ENCODE data around the gene CCSER2. TPM values are rescaled to one million over a fixed set of nuclear protein-coding genes. Genes with fewer than 3 reads are reported as not detected.
"Not testable (repeated sequence)": the region's sequence is repeated elsewhere in the genome, so short reads cannot be mapped to it uniquely, and the experiment has no call there.

The CCSER2 gene
- polyA plus RNA-seq, 1 donor = 54.6 TPM

DNA sequence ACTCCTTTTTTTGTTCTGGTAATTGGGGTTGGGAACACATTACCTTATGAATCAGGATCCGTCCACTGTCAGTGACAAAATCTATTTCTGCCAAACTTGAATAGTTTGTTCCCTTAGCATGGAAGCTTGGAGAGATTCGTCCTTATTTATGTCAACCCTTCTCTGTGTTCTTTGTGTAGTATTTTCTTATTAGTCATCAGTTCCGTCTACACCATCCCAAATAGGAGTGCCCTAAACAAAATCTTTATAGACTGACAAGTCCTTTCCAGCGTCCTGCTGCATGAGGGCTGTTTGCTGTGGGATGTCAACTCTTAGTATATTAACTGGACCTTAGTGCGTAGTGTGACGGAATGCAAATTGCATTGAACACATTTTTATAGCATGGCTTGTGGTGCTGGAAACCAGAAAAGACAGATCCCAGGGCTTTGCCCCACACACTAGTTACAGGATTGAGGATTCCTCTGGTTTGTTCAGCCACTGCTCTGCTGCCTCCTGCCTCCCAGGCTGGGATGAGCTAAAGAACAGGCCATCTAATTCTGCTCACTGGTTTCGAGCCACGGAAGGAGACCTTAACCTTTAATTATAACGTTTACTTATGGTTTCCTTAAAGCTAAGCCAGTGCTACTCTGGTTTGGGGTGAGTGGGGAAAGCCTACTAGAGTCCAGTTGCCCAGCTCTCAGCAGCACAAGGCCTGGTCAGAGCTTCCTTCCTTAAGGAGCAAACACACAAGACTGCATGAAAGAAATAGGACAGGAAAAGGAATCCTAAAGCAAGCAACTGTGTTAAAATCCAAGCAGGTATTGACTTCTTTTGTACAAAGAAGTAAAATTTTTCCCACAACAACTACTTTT lies 194.4 kb downstream of the CCSER2 start:
- DNase-seq = no peak

DNA sequence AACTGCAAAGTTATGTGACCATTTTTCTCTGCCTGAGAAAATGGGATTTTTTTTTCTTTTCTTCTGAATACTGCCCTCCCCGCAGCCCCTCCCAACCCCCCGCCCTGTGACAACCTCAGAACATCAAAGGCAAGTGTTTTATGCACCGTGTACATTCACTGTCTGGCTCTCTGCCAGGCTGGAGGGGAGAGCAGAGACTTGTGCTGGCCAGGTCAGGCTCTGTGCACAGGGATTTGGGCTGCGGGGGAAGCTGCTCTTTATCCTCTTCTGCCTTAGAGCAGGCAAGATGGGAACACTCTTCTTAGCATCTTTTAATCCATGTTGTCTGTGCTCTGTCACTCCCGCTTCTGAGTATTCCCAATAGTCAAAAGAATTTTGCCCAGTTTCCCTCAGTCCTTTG lies 195.1 kb downstream of the CCSER2 start:
- no peak for DNase-seq

DNA sequence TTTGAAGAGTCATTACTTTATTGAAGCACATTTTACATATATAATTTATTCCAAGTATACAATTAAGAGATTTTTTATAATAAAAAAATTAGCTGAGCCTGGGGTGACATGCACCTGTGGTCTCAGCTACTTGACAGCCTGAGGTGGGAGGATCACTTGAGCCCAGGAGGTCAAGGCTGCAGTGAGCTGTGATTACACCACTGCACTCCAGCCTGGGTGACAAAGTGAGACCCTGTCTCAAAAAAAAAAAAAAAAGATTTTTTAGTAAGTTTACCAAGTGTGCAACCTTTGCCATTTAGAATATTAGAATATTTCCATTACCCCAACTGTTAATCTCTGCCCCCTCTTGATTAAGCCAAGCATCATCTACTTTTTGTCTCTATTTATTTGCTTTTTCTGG lies 196.0 kb downstream of the CCSER2 start:
- no peak for DNase-seq

DNA sequence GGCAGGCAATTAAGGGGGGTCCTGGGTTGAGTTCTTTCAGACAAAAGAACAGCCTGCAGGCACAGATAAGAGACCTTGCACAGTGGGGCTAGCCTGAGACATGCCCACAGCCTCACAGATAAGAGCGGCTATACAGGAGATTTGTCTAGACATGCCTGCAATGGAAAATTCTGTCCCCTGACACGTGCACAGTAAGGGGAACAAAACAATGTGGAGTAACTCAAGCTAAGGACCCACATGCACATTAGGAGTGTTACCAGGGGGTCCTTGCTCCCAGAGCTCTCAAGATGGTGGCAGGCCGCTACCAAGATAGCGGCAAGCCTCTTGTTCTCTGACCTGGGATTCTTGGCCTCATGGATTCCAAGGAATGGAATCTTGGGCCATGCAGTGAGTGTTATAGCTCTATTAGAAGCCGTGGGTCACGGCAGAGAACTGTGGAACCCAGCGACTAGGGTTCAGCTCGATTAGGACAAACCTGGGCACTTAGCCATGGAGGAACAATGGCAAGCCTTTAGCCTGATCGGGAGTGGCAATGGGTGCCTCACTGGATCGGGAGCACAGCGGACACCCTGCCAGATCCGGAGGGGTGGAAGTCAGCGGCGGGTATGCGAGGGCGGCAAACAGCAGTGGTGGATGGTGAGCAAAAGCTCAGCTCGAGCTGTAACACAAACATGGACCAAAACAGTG lies 196.9 kb downstream of the CCSER2 start:
- no peak for DNase-seq

DNA sequence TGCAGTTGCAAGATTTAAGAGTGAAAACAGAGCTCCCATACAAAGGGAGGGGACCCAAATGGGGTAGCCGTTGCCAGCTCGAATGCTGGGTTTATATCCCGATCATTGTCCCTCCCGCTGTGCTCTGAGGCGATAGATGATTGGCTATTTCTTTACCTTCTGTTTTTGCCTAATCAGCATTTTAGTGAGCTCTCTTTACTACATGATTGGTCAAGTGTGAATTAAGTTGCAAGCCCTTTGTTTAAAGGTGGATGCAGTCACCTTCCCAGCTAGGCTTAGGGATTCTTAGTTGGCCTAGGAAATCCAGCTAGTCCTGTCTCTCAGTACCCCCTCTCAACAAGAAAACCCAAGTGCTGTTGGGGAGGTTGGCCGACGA lies 197.4 kb downstream of the CCSER2 start:
- DNase-seq = not testable (repeated sequence)

DNA sequence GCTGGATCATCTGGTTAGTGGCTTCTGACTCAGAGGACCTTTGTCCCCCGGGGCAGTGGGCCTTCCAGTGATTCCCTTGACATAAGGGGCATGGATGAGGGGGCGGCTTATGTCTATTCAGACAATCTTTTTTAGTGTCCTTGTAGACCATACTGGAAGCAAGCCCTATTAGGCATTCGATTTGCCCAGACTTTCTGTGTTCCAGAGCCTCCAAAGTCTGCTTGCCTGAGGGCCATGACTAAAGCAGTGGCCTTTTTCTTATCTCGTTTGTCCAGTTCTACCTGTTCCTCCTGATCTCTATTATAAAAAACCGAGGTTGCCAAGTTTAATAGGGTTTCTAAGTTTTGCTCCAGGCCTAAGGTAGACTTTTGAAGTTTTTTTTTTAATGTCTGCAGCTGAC lies 199.0 kb downstream of the CCSER2 start:
- DNase-seq = not testable (repeated sequence)

DNA sequence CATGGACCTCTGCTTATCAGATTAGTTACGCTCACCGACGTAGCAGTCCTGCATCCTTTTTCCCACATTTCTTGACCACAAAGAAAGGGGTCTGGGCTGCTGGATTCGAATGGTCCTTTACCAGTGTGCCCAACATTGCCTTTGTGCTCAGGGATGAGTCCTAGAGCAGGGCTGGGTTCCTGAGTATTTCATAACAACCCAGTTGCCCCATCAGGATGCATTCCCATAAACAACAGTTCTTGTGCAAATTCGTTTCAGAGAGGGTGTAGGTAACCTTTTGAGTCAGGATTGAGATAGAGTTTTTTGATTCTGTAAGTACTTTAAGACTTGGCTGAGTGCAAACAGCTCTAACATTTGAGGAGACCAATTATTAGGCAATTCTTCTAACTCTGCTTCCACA lies 200.1 kb downstream of the CCSER2 start:
- DNase-seq = not testable (repeated sequence)

DNA sequence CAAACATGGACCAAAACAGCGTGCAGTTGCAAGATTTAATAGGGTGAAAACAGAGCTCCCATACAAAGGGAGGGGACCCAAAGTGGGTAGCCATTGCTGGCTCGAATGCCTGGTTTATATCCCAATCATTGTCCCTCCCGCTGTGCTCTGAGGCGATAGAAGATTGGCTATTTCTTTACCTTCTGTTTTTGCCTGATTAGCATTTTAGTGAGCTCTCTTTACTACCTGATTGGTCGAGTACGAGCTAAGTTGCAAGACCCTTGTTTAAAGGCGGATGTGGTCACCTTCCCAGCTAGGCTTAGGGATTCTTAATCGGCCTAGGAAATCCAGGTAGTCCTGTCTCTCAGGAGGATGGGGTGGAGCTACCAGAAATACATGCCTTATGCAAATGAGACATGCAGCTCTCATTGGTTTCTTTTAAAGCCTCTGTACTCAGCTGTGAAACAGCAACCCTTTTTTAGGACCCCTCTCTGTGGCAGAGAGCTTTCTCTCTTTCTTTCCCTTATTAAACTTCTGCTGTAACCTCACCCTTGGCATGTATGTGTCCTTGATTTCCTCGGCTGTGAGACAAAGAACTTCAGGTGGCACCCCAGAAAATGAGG lies 202.4 kb downstream of the CCSER2 start:
- no peak for DNase-seq

DNA sequence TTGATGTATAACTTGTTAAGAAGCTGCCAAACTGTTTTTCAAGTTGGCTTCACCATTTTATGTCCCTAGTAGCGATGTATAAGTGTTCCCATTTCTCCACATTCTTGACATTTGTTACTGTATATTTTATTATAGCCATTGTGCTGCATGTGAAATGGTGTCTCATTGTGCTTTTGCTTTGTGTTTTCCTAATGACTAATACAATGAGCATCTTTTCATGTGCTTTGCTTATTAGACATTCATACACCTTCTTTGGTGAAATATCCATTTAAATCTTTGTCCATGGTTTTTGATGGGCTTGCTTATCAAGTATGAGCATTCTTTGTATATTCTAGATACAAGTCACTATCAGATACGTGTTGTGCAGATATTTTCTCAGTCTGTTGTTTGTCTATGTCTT lies 203.0 kb downstream of the CCSER2 start:
- DNase-seq = no peak

DNA sequence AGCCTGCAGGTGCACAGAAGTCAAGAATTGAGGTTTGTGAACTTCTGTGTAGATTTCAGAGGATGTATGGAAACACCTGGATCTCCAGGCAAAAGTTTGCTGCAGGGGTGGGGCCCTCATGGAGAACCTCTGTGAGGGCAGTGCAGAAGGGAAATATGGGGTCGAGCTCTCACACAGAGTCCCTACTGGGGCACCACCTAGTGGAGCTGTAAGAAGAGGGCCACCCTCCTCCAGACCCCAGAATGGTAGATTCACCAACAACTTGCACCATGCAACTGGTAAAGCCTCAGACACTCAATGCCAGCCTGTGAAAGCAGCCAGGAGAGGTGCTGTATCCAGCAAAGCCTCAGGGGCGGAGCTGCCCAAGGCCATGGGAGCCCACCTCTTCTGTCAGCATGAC lies 205.8 kb downstream of the CCSER2 start:
- DNase-seq = no peak

DNA sequence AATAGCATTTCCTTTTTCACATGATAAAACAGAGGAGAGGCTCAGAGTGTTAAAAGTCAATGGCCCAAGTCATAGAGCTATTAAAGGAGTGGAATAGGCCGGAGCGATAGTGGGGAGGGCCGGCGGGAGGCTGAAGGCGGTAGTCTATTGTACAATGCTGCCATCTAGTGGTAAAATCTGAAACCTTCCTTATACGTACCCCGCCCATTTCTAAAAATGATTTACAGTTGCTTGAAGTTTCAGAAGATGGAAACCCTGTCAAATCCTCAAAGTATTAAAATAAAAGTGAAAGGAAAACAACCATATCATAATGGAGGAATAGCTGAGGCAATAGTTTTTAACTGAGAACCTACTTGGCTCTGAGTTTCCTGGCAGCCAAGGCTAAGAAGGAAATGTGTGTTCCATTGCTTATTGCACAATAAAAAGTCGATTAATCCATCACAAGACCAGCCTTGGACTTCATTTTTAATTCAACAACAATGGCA lies 209.1 kb downstream of the CCSER2 start:
- DNase-seq = peak; percentile 49

DNA sequence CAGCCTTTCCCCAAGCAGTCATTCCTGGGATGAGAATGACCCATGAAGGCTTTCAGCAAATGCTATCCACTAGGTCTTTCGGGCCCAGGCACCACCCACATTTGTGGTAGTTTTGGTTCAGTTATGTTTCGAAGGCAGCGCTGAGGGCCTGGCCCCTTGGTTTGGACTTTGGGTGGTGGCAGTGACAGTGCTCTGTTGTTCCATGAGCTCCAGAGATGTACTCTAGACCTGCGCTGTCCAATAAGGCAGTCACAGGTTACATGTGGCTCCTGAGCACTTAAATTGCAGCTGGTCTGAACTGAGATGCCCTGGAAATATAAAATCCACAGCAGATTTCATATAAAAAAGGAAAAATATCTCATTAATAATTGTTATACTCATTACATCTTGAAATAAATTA lies 209.6 kb downstream of the CCSER2 start:
- no peak for DNase-seq

DNA sequence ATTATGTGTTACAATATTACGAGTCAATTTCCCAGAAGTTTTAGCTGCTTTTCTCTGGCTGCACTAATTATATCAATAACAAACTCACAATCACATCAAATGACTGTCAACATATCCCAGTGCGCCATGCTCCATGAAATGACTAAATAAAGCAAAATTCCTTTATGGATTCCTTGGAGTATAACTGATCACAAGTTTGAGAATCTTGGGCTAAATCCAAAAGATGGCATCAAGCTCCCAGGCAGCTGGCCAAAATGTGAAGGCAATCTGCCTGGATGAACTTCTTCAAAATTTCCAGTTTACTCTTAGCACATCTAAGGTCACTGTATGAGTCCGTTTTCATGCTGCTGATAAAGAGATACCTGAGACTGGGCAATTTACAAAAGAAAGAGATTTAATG lies 210.8 kb downstream of the CCSER2 start:
- no peak for DNase-seq

DNA sequence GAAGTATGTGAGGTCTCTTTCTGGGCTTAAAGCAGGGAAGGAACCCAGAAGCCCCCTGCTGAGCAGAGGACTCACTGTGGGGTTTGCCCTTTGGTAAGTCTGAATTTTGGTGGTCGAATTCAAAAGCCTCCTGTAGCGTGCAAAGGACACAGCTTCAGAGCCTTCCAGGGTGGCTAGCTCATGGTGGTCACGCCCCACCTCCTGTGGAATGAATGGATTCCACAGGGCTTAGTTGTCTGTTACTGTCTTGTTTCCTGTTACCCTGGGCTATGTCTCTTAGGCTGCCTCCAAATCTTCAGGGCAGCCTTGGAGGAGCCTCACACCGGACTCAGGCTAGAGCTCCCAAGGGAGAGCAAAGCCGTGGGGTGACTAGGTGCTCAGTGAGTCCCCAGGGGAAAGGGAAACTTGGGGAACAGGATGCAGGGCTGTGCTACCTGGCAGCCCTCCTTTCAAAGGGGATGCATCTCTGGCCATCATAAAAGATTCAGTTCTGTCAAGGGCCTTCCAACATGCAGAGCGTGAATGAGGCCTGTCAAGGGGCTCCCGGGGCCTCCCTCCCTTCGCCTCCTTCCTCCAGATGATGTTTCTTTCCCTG lies 211.7 kb downstream of the CCSER2 start:
- DNase-seq = no peak

DNA sequence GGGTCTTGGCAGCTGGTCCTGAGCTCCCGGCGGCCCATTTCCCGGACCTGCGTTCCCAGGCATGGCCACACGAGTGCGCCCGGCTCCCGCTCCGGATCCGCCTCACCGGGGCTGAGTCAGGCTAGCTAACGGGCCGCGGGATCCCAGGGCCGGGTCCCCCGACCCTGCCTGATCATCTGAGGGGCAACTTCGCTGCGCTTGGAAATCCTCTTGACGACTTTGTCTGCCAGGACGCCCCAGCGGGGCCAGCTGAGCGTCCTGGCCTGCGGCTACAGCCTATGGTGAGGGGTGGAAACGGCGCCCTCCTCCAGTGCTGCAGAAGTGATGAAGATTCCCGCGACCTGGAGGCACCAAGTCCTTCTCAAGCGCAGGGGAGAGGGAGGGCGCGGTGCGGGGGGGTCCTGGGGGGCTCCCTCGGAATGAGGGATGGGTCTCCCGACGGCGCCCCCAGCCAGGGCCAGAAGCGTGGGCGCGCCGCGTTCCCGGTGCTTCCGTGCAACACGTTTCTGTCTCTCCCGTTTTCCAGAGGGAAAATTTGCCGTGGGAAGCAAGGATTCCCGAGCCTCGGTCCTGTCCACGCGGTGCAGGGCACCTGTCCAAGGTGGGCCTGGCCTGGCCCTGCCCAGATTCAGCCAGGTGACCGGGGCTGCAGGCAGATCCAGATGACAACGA lies 212.4 kb downstream of the CCSER2 start:
- DNase-seq = peak; percentile 39

DNA sequence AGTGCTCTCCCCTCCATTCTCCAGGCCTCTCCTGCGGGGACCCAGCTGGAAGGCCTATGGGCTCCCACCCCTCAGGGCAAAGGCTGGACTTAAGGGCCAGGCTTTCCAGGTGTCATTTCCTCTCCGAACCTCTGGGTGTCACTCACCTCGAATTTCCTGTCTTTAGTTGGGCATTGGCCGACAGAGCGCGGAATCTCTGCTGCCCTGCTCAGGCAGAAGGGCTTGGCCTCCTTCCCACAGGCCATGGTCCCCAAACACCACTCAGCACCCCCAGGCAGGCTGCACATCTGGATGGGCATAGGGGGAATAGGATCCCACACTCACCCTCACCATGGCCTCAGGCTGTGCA lies 212.9 kb downstream of the CCSER2 start:
- no peak for DNase-seq

DNA sequence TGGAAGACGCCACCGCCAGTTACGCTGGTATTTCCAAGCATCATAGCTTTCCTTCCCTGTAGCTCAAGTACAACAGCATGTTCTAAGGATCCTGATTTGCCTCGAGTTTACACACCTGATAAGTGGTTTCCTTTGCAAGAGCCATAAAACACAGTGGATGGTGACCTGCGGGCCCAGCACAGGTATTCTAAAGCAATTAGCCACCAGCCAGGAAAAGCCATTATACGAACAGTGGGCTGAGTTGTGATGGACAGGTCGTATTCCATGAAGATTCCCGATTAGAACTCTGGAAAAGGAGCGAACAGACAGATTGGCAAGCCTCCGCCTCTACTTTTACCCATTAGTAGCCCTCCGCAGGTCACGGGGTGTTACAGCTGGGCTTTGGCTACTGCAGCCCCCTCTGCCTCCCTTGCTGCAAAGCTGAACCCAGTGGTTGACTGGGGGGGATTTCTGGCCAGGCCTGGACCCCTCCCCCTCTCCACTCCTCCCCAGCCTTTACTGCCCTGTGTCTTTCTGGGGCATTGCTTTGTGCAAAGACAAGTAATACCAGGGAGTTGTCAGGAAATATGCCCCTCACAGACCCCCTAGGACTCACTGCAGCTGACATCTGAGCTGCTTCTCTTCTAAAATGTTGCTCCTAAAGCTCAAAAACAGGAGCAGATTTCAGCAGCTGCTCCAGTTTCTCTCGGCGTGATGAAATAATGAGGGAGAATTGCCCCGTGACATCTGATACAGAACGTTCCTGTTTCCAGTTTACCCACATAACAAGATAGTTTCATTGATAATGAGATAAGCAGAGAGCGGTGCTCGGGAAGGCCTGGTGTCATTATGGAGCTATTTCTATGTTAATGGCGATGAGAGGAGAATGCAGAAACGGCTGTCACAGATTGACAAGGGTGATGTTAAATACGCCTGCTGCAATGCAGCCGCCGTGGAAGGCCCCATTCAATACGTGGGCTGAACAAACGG lies 214.4 kb downstream of the CCSER2 start:
- DNase-seq = no peak

DNA sequence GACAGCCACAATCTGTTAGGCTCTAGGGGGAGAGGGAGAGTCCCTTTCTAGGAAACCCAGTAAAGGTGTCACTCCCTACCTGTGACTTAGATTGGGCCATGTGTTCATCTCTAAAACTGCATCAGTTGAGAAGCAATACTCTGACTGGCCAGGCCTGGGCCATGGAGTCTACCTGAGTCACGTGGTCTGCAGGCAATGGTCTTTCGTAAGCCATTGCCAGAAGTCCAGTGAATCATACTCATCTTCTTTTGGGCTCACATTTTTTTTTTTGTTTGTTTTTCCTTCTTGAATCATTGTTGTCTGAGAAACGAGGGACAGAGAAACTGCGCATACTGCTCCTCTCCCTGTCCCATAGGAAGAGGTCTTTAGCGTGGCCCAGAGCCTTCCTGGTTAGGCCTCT lies 215.6 kb downstream of the CCSER2 start:
- DNase-seq = no peak

DNA sequence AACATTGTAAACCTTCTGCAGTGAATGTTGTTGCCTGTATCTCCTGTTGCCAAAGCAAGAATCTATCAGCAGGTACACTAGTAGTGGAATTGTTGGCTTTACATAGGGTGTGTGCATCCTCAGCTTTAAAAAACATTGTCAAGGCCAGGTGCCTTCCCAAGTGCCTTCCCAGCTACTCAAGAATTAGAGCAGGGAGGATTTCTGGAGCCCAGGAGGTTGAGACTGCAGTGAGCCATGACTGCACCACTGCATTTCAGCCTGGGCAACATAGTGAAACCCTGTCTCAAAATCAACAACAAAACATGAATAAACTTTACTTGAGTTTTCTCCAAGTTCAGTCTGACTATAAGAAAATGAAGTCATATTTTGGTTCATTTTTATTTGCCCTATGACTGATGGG lies 217.3 kb downstream of the CCSER2 start:
- DNase-seq = no peak

DNA sequence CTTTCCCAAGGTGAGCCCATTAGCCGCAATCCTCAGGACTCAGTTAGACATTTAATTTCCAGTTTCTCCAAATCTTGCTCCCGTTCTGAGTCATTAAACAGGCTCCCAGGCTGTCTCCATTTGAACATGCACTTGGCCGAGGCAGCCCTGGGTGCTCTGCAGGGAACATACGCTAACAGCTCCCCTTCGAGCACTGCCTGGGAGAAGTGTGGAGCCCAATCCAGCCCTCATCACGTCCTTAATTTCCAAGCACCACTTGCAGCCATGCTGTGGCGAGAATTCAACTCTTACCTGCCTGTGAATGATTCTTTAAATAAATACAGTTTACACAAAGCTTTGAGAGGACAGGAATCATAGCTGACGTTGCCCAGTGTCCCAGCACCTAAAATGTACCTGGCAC lies 218.2 kb downstream of the CCSER2 start:
- no peak for DNase-seq

DNA sequence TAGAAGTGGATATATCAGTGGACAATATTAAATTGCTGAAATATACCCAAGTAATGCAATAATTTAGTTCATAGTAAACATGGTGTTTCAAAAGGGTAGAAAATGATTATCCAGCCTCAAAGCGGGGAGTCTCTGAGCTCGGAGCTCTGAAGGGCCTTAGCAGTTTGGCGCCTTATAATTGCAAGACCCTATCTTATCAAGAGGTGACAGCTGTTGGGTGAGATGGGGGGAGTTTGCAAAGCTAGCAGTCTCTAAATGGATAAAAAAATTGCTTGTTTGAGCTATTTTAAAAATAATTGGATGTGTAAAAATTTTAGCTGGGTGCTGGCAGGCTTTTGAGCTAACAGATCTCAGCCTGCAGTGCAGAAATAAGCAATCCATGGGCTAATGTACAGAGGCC lies 219.2 kb downstream of the CCSER2 start:
- no peak for DNase-seq

DNA sequence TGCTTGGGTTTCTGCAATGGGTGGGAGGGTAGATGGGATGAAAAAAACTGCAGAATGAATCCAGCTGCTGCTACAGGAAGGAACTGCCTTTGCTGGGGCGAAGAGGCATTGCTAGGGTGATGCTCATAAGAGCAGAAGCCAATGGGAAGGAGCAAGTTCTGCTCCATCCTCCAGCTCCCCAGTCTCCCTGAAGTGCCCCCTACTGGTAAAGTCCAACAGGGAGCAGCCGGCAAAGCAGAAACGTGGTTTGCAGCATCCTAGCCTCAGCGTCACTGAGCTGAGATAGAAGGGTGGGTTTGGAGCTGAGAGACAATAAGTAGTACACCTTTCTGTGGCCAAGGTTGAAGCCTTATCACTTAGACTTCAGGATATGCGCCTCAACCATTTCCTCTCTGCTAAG lies 220.5 kb downstream of the CCSER2 start:
- DNase-seq = no peak

Data from hindlimb muscle (tissue), 1 donor.